IPS DF 6.9 (cell line): ENCODE data around the gene DDTL.
"Not testable (repeated sequence)": the region's sequence is repeated elsewhere in the genome, so short reads cannot be mapped to it uniquely, and the experiment has no call there.

ENCODE experiments used
- DNase-seq: peaks from one replicate; pipeline ENCODE4 v3.0.0-alpha.2; 2013; ENCODE audit warnings: low read depth, low spot score
- H3K27ac ChIP-seq: one replicate; pipeline ENCODE4 v1.5.1; 2013; ENCODE audit warnings: low read length, control low read depth
- H3K27me3 ChIP-seq: 2 replicates; pipeline ENCODE4 v1.6.1; 2013; ENCODE audit warnings: mild to moderate bottlenecking, low read length; ENCODE audit not compliant: control insufficient read depth, insufficient read depth
- H3K36me3 ChIP-seq: 2 replicates; pipeline ENCODE4 v1.6.1; 2013; ENCODE audit warnings: low read length; ENCODE audit not compliant: control insufficient read depth, insufficient read depth
- H3K4me1 ChIP-seq: 2 replicates; pipeline ENCODE4 v1.6.1; 2013; ENCODE audit warnings: low read length; ENCODE audit not compliant: control insufficient read depth, insufficient read depth
- H3K4me3 ChIP-seq: 2 replicates; pipeline ENCODE4 v1.5.1; 2013; ENCODE audit warnings: mild to moderate bottlenecking, low read length
- H3K9me3 ChIP-seq: 2 replicates; pipeline ENCODE4 v1.6.1; 2013; ENCODE audit warnings: low read length, inconsistent platforms; ENCODE audit not compliant: control insufficient read depth, insufficient read depth
- WGBS: extraction: QIAGEN DNeasy Blood & Tissue Kit; methylation state at CpG from one replicate; pipeline ENCODE4 v1.1.7; 2013; ENCODE audit warnings: mixed read lengths, missing lambda C conversion rate; ENCODE audit not compliant: insufficient read length, insufficient coverage; 5-methylcytosine and 5-hydroxymethylcytosine counted together

The DDTL gene

GRCh38 chr22:23951383-23951782 is 15.3 kb upstream of the DDTL start:
- no CpG with 5 or more reads among the region's 2 CpGs for WGBS
- not testable (repeated sequence) for H3K9me3 ChIP-seq

GRCh38 chr22:23952794-23953405 is 13.8 kb upstream of the DDTL start:
- H3K9me3 ChIP-seq, H3K27ac ChIP-seq, H3K27me3 ChIP-seq, H3K36me3 ChIP-seq, DNase-seq, H3K4me3 ChIP-seq, H3K4me1 ChIP-seq: not testable (repeated sequence)
- WGBS, result no CpG with 5 or more reads among the region's 11 CpGs

More at GRCh38 chr22:23951383-23951782, 15.3 kb upstream of the DDTL start:
- H3K27ac ChIP-seq, H3K4me1 ChIP-seq, H3K36me3 ChIP-seq, DNase-seq, H3K27me3 ChIP-seq, H3K4me3 ChIP-seq: not testable (repeated sequence)

- DNase-seq, H3K9me3 ChIP-seq, H3K4me1 ChIP-seq, H3K36me3 ChIP-seq, H3K27ac ChIP-seq, H3K4me3 ChIP-seq, H3K27me3 ChIP-seq: not testable (repeated sequence)
- no CpG with 5 or more reads among the region's 4 CpGs for WGBS
Measured at GRCh38 chr22:23953485-23953884, 13.2 kb upstream of the DDTL start.

- 100% methylated on average over 2 of the region's 8 CpGs for WGBS
- H3K27ac ChIP-seq, H3K4me3 ChIP-seq, H3K27me3 ChIP-seq, DNase-seq, H3K36me3 ChIP-seq, H3K4me1 ChIP-seq, H3K9me3 ChIP-seq: not testable (repeated sequence)
Measured at GRCh38 chr22:23954193-23954990, 12.3 kb upstream of the DDTL start.

GRCh38 chr22:23954991-23955305 is 11.7 kb upstream of the DDTL start:
- H3K27ac ChIP-seq, H3K4me1 ChIP-seq, H3K36me3 ChIP-seq, H3K27me3 ChIP-seq, DNase-seq, H3K9me3 ChIP-seq, H3K4me3 ChIP-seq: not testable (repeated sequence)
- WGBS, result no CpG with 5 or more reads among the region's 6 CpGs

- H3K36me3 ChIP-seq, H3K27ac ChIP-seq, DNase-seq, H3K9me3 ChIP-seq, H3K27me3 ChIP-seq, H3K4me1 ChIP-seq, H3K4me3 ChIP-seq: not testable (repeated sequence)
- no CpG with 5 or more reads among the region's 8 CpGs for WGBS
Measured at GRCh38 chr22:23955886-23956285, 10.8 kb upstream of the DDTL start.

GRCh38 chr22:23956301-23956900 is 10.3 kb upstream of the DDTL start:
- not testable (repeated sequence) for H3K36me3 ChIP-seq, H3K27ac ChIP-seq, H3K4me3 ChIP-seq, H3K9me3 ChIP-seq, H3K4me1 ChIP-seq, H3K27me3 ChIP-seq
- WGBS, result no CpG with 5 or more reads among the region's 12 CpGs
- DNase-seq, result peak; percentile 70

GRCh38 chr22:23961084-23961771 is 5.5 kb upstream of the DDTL start, which contains the start of gene GSTT2B:
Gene GSTT2B (minus strand): TSS chr22:23961195. CDS start chr22:23961131, 64 bp downstream.
- not testable (repeated sequence) for H3K36me3 ChIP-seq, H3K4me1 ChIP-seq, H3K4me3 ChIP-seq, H3K27ac ChIP-seq, H3K9me3 ChIP-seq, DNase-seq, H3K27me3 ChIP-seq
- no CpG with 5 or more reads among the region's 43 CpGs for WGBS

- not testable (repeated sequence) for H3K27ac ChIP-seq, H3K36me3 ChIP-seq, H3K4me1 ChIP-seq, H3K9me3 ChIP-seq, H3K4me3 ChIP-seq, H3K27me3 ChIP-seq, DNase-seq
- no CpG with 5 or more reads among the region's 18 CpGs for WGBS
Measured at GRCh38 chr22:23966094-23966493, 594 bp upstream of the DDTL start.

GRCh38 chr22:23969071-23969470 is 2.4 kb downstream of the DDTL start:
- peaks cover 9% of the 10 kb centered on the region; the same call in 1 of the 2 replicates for H3K36me3 ChIP-seq
- no CpG with 5 or more reads among the region's 3 CpGs for WGBS
- H3K27ac ChIP-seq, result no peak overlapping the region
- DNase-seq, result no peak
- H3K4me1 ChIP-seq, result no peaks in the 10 kb centered on the region
- H3K4me3 ChIP-seq, result no peak overlapping the region
- H3K27me3 ChIP-seq, result no peaks in the 10 kb centered on the region
- H3K9me3 ChIP-seq, result no peaks in the 10 kb centered on the region
